ENCODE data around the gene LYRM4. TPM values are rescaled to one million over a fixed set of nuclear protein-coding genes. Genes with fewer than 3 reads are reported as not detected.
A peak's percentile ranks its signal among the peaks of the same experiment; 100 is the strongest.

LYRM4 gene
- total RNA-seq, 1 donor from 2014 or later = 28.5 TPM

GRCh38 chr6:5103250-5103649 is 157.5 kb downstream of the LYRM4 start:
- H3K4me1 ChIP-seq = peaks cover 21% of the 10 kb centered on the region
- no peak overlapping the region for H3K4me3 ChIP-seq
- H3K27me3 ChIP-seq (ENCODE audit: low read depth) = no peaks in the 10 kb centered on the region
- H3K27ac ChIP-seq (replicated peaks) = peak overlapping the region; percentile 16
- no peaks in the 10 kb centered on the region for H3K36me3 ChIP-seq
- DNase-seq = no peak
- intact Hi-C loops (cut with micrococcal nuclease) = no loop called here
- H3K9me3 ChIP-seq (replicated peaks) = no peaks in the 10 kb centered on the region
- no peak for TF ChIP-seq CTCF (IDR thresholded peaks at IDR 0.05; ENCODE audit: borderline replicate concordance)

GRCh38 chr6:5102267-5102970 is 158.3 kb downstream of the LYRM4 start:
- H3K27ac ChIP-seq (replicated peaks) = no peak overlapping the region
- H3K4me3 ChIP-seq = no peak overlapping the region
- DNase-seq = no peak
- H3K9me3 ChIP-seq (replicated peaks) = no peaks in the 10 kb centered on the region
- H3K36me3 ChIP-seq = no peaks in the 10 kb centered on the region
- TF ChIP-seq CTCF (IDR thresholded peaks at IDR 0.05; ENCODE audit: borderline replicate concordance) = no peak
- H3K27me3 ChIP-seq (ENCODE audit: low read depth) = no peaks in the 10 kb centered on the region
- peaks cover 29% of the 10 kb centered on the region for H3K4me1 ChIP-seq
- intact Hi-C loops (cut with micrococcal nuclease) = no loop called here

GRCh38 chr6:5100806-5101205 is 159.9 kb downstream of the LYRM4 start:
- no peaks in the 10 kb centered on the region for H3K27me3 ChIP-seq (ENCODE audit: low read depth)
- intact Hi-C loops (cut with micrococcal nuclease) = no loop called here
- H3K4me3 ChIP-seq = no peak overlapping the region
- peaks cover 35% of the 10 kb centered on the region for H3K4me1 ChIP-seq
- H3K9me3 ChIP-seq (replicated peaks) = no peaks in the 10 kb centered on the region
- no peak for TF ChIP-seq CTCF (IDR thresholded peaks at IDR 0.05; ENCODE audit: borderline replicate concordance)
- H3K27ac ChIP-seq (replicated peaks) = no peak overlapping the region
- no peak for DNase-seq
- H3K36me3 ChIP-seq = no peaks in the 10 kb centered on the region

GRCh38 chr6:5099537-5099936 is 161.2 kb downstream of the LYRM4 start:
- no peaks in the 10 kb centered on the region for H3K27me3 ChIP-seq (ENCODE audit: low read depth)
- no peak overlapping the region for H3K27ac ChIP-seq (replicated peaks)
- H3K9me3 ChIP-seq (replicated peaks) = no peaks in the 10 kb centered on the region
- H3K36me3 ChIP-seq = no peaks in the 10 kb centered on the region
- no peak for DNase-seq
- intact Hi-C loops (cut with micrococcal nuclease) = no loop called here
- H3K4me1 ChIP-seq = peaks cover 48% of the 10 kb centered on the region
- H3K4me3 ChIP-seq = no peak overlapping the region
- no peak for TF ChIP-seq CTCF (IDR thresholded peaks at IDR 0.05; ENCODE audit: borderline replicate concordance)

- Histone ChIP-seq H3K36me3 (no peaks in the 10 kb centered on the region), H3K4me3 (no peak overlapping the region), H3K4me1 (peaks cover 55% of the 10 kb centered on the region), H3K27ac (replicated peaks) (peak overlapping the region; percentile 86), H3K9me3 (replicated peaks) (no peaks in the 10 kb centered on the region), H3K27me3 (ENCODE audit: low read depth) (no peaks in the 10 kb centered on the region)
- no peak for DNase-seq
- intact Hi-C loops (cut with micrococcal nuclease) = no loop called here
- no peak for TF ChIP-seq CTCF (IDR thresholded peaks at IDR 0.05; ENCODE audit: borderline replicate concordance)
Observed at GRCh38 chr6:5098501-5099270, 162.1 kb downstream of the LYRM4 start.

All from left ventricle myocardium inferior (tissue), 1 donor.